ENCODE results near the gene VKORC1. TPM values are rescaled to one million over a fixed set of nuclear protein-coding genes. Genes with fewer than 3 reads are reported as not detected.

VKORC1 gene
- total RNA-seq, 1 experiment from 2014 or later, result 86.8 TPM

- BruUV-seq (replicated peaks), result no TSS peak
- Mint-ChIP-seq H3K27me3 (ENCODE audit: unreplicated experiment) (no peaks in the 10 kb centered on the region), H3K9me3 (ENCODE audit: low read depth, unreplicated experiment) (no peaks in the 10 kb centered on the region), H3K27ac (ENCODE audit: unreplicated experiment) (no peak overlapping the region), H3K4me3 (ENCODE audit: low read depth, unreplicated experiment) (no peak overlapping the region), H3K36me3 (ENCODE audit: insufficient read depth, unreplicated experiment) (peaks cover 30% of the 10 kb centered on the region), H3K4me1 (ENCODE audit: low read depth, unreplicated experiment) (no peaks in the 10 kb centered on the region)
- DNase-seq, result no peak
- intact Hi-C loops (cut with micrococcal nuclease; ENCODE audit: unreplicated experiment), result no loop called here
- no peak for TF ChIP-seq CTCF (IDR thresholded peaks at IDR 0.05; ENCODE audit: unreplicated experiment)
- CTCF ChIA-PET, result no interaction called here
Measured at GRCh38 chr16:31087481-31087880, 7.1 kb downstream of the VKORC1 start.

GRCh38 chr16:31086629-31086906 is 8.0 kb downstream of the VKORC1 start:
- Mint-ChIP-seq H3K27ac (ENCODE audit: unreplicated experiment) (no peak overlapping the region), H3K4me3 (ENCODE audit: low read depth, unreplicated experiment) (no peak overlapping the region), H3K9me3 (ENCODE audit: low read depth, unreplicated experiment) (no peaks in the 10 kb centered on the region), H3K27me3 (ENCODE audit: unreplicated experiment) (no peaks in the 10 kb centered on the region), H3K4me1 (ENCODE audit: low read depth, unreplicated experiment) (no peaks in the 10 kb centered on the region), H3K36me3 (ENCODE audit: insufficient read depth, unreplicated experiment) (peaks cover 35% of the 10 kb centered on the region)
- no peak for TF ChIP-seq CTCF (IDR thresholded peaks at IDR 0.05; ENCODE audit: unreplicated experiment)
- DNase-seq, result no peak
- BruUV-seq (replicated peaks), result no TSS peak
- CTCF ChIA-PET, result no interaction called here
- intact Hi-C loops (cut with micrococcal nuclease; ENCODE audit: unreplicated experiment), result no loop called here

GRCh38 chr16:31085873-31086628 is 8.5 kb downstream of the VKORC1 start:
- H3K27ac Mint-ChIP-seq (ENCODE audit: unreplicated experiment), result no peak overlapping the region
- peaks cover 35% of the 10 kb centered on the region for H3K36me3 Mint-ChIP-seq (ENCODE audit: insufficient read depth, unreplicated experiment)
- H3K27me3 Mint-ChIP-seq (ENCODE audit: unreplicated experiment), result no peaks in the 10 kb centered on the region
- no peak for DNase-seq
- no peaks in the 10 kb centered on the region for H3K4me1 Mint-ChIP-seq (ENCODE audit: low read depth, unreplicated experiment)
- no peak overlapping the region for H3K4me3 Mint-ChIP-seq (ENCODE audit: low read depth, unreplicated experiment)
- H3K9me3 Mint-ChIP-seq (ENCODE audit: low read depth, unreplicated experiment), result no peaks in the 10 kb centered on the region
- intact Hi-C loops (cut with micrococcal nuclease; ENCODE audit: unreplicated experiment), result no loop called here
- no peak for TF ChIP-seq CTCF (IDR thresholded peaks at IDR 0.05; ENCODE audit: unreplicated experiment)
- CTCF ChIA-PET, result no interaction called here
- no TSS peak for BruUV-seq (replicated peaks)

- BruUV-seq (replicated peaks), result no TSS peak
- H3K27me3 Mint-ChIP-seq (ENCODE audit: unreplicated experiment), result no peaks in the 10 kb centered on the region
- H3K27ac Mint-ChIP-seq (ENCODE audit: unreplicated experiment), result no peak overlapping the region
- CTCF ChIA-PET, result interaction anchor here (1.4 kb wide), 1 partner anchor 100 kb away, joined by 4 read pairs; the partner anchor contains the start of gene HSD3B7
- intact Hi-C loops (cut with micrococcal nuclease; ENCODE audit: unreplicated experiment), result no loop called here
- no peak for DNase-seq
- no peaks in the 10 kb centered on the region for H3K9me3 Mint-ChIP-seq (ENCODE audit: low read depth, unreplicated experiment)
- peaks cover 35% of the 10 kb centered on the region for H3K36me3 Mint-ChIP-seq (ENCODE audit: insufficient read depth, unreplicated experiment)
- TF ChIP-seq CTCF (IDR thresholded peaks at IDR 0.05; ENCODE audit: unreplicated experiment), result no peak
- H3K4me3 Mint-ChIP-seq (ENCODE audit: low read depth, unreplicated experiment), result no peak overlapping the region
- no peaks in the 10 kb centered on the region for H3K4me1 Mint-ChIP-seq (ENCODE audit: low read depth, unreplicated experiment)
Measured at GRCh38 chr16:31085411-31085810, 9.2 kb downstream of the VKORC1 start.
